Right renal cortex interstitium (tissue), 3 donors: Measurements from ENCODE around the gene AATF. TPM values are rescaled to one million over a fixed set of nuclear protein-coding genes. Genes with fewer than 3 reads are reported as not detected.

Source experiments
- DNase-seq, 3 donors: peaks; one replicate each; pipeline ENCODE4 v3.0.0-alpha.2; 2013; ENCODE audit warnings: low read depth in 3 of 3, low spot score in 2 of 3
- polyA plus RNA-seq, 3 donors: library from polyadenylated mRNA; unstranded; fragments of 120-200 nt; gene quantifications; one replicate each; pipeline ENCODE4 v1.2.1, GENCODE V29; 2013; ENCODE audit not compliant: insufficient read length in 3 of 3

Gene AATF
- polyA plus RNA-seq, 3 donors, result 54.2 to 57.3 (median 56.0) TPM

GRCh38 chr17:36930583-36930900 lies 18.2 kb upstream of the AATF start:
- DNase-seq, result no peak

GRCh38 chr17:36931096-36931696 lies 17.6 kb upstream of the AATF start:
- DNase-seq, result no peak

GRCh38 chr17:36931697-36932382 lies 16.9 kb upstream of the AATF start:
- no peak for DNase-seq

GRCh38 chr17:36932383-36932693 lies 16.4 kb upstream of the AATF start:
- DNase-seq, result no peak

- no peak for DNase-seq
Measured at GRCh38 chr17:36932694-36933511, 15.9 kb upstream of the AATF start.

- DNase-seq, result no peak
Measured at GRCh38 chr17:36933512-36934143, 15.1 kb upstream of the AATF start.

GRCh38 chr17:36934144-36934691 lies 14.5 kb upstream of the AATF start:
- no peak for DNase-seq

GRCh38 chr17:36934692-36935630 lies 13.8 kb upstream of the AATF start:
- DNase-seq, result no peak

GRCh38 chr17:36935671-36936454 lies 12.9 kb upstream of the AATF start:
- no peak for DNase-seq

- no peak for DNase-seq
Measured at GRCh38 chr17:36936455-36937000, 12.2 kb upstream of the AATF start.

GRCh38 chr17:36937001-36937958 lies 11.5 kb upstream of the AATF start, which contains the start of gene LHX1:
Gene LHX1, plus strand, starts transcription at chr17:36937475. Its CDS starts 723 bp downstream, at chr17:36938198.
- no peak for DNase-seq

GRCh38 chr17:36937959-36938565 lies 10.7 kb upstream of the AATF start:
- no peak for DNase-seq

- DNase-seq, result no peak
Measured at GRCh38 chr17:36938566-36939051, 10.1 kb upstream of the AATF start.

- DNase-seq, result no peak
Measured at GRCh38 chr17:36939052-36939801, 9.5 kb upstream of the AATF start.

- DNase-seq, result no peak
Measured at GRCh38 chr17:36939802-36940312, 8.9 kb upstream of the AATF start.
